Stimulated activated CD8-positive, alpha-beta memory T cell treated with anti-CD3 and anti-CD28 coated beads, Interleukin-7, amount 100 ng/mL, for 48 hours (primary cell): ENCODE results near the gene ACOX3.
"Not testable (repeated sequence)": the region's sequence is repeated elsewhere in the genome, so short reads cannot be mapped to it uniquely, and the experiment has no call there.

Experiments
- DNase-seq, 2 donors: peaks; one replicate each; pipeline ENCODE4 v3.0.0-alpha.2; 2020; ENCODE audit warnings: low read depth in 1 of 2; ENCODE audit errors: extremely low read depth in 1 of 2

Gene ACOX3

GRCh38 chr4:8435656-8436121 is 4.8 kb downstream of the ACOX3 start:
- no peak for DNase-seq

- no peak for DNase-seq
These were observed 6.1 kb downstream of the ACOX3 start for GRCh38 chr4:8434251-8435073.

- DNase-seq = no peak
These were observed 7.4 kb downstream of the ACOX3 start for GRCh38 chr4:8433136-8433535.

GRCh38 chr4:8431553-8431952 is 9.0 kb downstream of the ACOX3 start:
- DNase-seq = no peak

GRCh38 chr4:8428288-8429097 is 12.0 kb downstream of the ACOX3 start:
- DNase-seq = peak; percentile 76 to 89

GRCh38 chr4:8427761-8428287 is 12.7 kb downstream of the ACOX3 start:
- DNase-seq = no peak

GRCh38 chr4:8427262-8427661 is 13.3 kb downstream of the ACOX3 start:
- no peak for DNase-seq

GRCh38 chr4:8422786-8423185 is 17.7 kb downstream of the ACOX3 start:
- DNase-seq = no peak

- DNase-seq = no peak
These were observed 18.2 kb downstream of the ACOX3 start for GRCh38 chr4:8422327-8422726.

GRCh38 chr4:8420151-8420550 is 20.4 kb downstream of the ACOX3 start:
- not testable (repeated sequence) for DNase-seq

- DNase-seq = peak in 1 of 2 donors; percentile 69
These were observed 21.1 kb downstream of the ACOX3 start for GRCh38 chr4:8419222-8420041.

- no peak for DNase-seq
These were observed 23.4 kb downstream of the ACOX3 start for GRCh38 chr4:8417071-8417614.

GRCh38 chr4:8414377-8414776 is 26.1 kb downstream of the ACOX3 start:
- DNase-seq = peak; percentile 21 to 59

GRCh38 chr4:8412288-8412687 is 28.2 kb downstream of the ACOX3 start:
- no peak for DNase-seq

GRCh38 chr4:8411351-8412180 is 29.0 kb downstream of the ACOX3 start:
- DNase-seq = no peak

GRCh38 chr4:8410641-8411271 is 29.8 kb downstream of the ACOX3 start:
- no peak for DNase-seq

- DNase-seq = no peak
These were observed 30.4 kb downstream of the ACOX3 start for GRCh38 chr4:8410066-8410625.

GRCh38 chr4:8409264-8410065 is 31.1 kb downstream of the ACOX3 start:
- DNase-seq = peak; percentile 22 to 25
